Middle frontal gyrus (tissue), 1 donor: ENCODE measurements around the gene LTK.
"Not testable (repeated sequence)": the region's sequence is repeated elsewhere in the genome, so short reads cannot be mapped to it uniquely, and the experiment has no call there.

Experiments
- DNase-seq: peaks from one replicate; pipeline ENCODE4 v3.0.0-alpha.2; 2015; ENCODE audit warnings: low spot score; ENCODE audit errors: extremely low spot score

LTK gene

DNA sequence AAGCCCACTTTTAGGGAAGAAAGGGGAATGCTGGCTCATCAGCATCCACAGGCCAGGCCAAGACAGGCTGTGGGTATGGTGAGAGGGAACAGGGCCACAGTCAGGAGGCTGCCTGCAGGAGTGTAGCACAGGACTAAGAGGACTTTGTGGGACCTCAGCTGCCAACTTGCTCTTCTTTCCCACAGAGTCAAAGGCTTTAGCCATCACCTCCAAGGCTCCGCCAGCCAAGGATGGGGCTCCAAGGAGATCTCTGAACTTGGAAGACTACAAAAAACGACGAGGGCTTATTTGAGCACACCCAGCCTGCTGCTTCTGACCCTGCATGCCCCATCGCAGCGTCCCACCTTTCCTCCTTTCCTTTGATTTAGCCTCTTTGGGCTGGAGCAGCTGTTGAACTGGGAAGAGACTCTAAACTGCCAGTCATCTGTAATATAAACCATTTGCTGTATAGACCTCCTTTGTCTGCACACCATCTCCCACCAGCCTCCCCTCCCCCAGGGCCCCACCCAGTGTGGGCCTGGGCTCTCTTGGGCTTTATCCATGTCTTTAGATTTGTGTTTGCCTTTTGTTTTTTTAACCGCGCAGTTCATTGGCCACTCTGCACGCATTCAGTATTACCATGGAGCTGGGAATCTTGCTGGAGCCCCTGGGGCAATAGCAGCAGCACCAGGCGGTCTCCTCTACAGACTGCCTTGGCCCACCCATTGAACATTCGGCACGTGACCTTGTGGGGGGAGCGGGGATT lies 33.1 kb downstream of the LTK start:
- DNase-seq: no peak

GRCh38 chr15:41476416-41477048 lies 37.1 kb downstream of the LTK start:
- DNase-seq: no peak

GRCh38 chr15:41474941-41475340 lies 38.7 kb downstream of the LTK start:
- DNase-seq: no peak

- DNase-seq: no peak
Measured at GRCh38 chr15:41474436-41474835, 39.2 kb downstream of the LTK start.

GRCh38 chr15:41473418-41473817 lies 40.2 kb downstream of the LTK start:
- no peak for DNase-seq

DNA sequence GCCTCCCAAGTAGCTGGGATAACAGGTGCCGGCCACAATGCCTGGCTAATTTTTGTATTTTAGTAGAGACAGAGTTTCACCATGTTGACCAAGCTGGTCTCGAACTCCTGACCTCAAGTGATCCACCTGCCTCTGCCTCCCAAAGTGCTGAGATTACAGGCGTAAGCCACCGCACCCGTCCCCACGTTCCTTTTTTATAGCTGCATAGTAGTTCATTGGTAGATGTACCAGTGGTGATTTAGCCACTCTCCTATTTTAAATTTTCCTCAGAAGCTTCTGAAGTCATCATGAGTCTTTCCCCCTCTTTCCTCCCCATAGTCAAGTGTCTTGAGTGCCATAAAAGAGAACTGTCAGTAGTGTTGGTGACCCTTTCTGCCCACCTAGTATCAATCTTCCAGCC lies 44.0 kb downstream of the LTK start:
- DNase-seq: not testable (repeated sequence)

DNA sequence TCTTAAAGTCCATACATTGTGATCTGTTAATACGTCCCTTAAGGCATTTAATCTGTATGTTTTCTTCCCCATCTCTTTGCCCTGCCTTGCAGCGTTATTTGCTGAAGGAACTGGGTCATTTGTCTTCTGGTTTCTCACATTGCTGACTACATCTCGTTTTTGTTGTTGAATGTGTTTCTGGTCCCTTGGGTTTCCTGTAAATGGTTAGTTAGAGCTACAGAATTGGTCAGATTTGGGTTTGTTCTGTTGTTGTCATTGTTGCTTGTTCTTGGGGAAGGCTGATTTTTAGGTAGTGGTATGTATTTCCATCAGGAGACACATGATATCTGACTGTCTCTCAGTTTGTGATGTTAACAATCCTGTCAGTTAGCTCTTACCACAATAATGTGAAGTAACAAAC lies 46.9 kb downstream of the LTK start:
- no peak for DNase-seq

GRCh38 chr15:41465822-41466421 lies 47.7 kb downstream of the LTK start:
- no peak for DNase-seq

DNA sequence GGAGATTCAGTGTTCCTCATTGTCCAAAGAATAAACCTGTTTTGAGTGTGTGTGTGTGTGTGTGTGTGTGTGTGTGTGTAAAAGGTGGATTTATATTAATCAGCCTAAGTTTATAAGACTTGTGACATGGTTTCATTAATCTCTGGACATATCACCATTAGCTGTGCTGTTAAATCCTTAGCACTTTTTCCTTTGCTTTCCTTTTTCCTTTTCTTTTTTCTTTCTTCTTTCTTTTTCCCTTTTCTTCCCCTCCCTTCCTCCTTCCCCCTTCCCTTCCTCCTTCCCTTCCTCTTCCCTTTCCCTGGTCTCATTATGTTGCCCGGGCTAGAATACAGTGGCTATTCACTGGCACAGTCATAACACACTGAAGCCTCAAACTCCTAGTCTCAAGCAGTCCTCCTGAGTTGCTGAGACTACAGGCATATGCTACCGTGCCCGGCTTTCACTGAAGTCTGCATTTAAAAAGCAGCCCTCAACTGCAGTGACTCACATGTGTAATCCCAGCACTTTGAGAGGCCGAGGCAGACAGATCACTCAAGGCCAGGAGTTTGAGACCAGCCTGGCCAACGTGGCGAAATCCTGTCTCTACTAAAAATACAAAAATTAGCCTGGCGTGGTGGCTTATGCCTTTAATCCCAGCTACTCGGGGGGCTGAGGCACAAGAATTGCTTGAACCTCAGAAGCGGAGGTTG lies 48.6 kb downstream of the LTK start:
- DNase-seq: no peak

DNA sequence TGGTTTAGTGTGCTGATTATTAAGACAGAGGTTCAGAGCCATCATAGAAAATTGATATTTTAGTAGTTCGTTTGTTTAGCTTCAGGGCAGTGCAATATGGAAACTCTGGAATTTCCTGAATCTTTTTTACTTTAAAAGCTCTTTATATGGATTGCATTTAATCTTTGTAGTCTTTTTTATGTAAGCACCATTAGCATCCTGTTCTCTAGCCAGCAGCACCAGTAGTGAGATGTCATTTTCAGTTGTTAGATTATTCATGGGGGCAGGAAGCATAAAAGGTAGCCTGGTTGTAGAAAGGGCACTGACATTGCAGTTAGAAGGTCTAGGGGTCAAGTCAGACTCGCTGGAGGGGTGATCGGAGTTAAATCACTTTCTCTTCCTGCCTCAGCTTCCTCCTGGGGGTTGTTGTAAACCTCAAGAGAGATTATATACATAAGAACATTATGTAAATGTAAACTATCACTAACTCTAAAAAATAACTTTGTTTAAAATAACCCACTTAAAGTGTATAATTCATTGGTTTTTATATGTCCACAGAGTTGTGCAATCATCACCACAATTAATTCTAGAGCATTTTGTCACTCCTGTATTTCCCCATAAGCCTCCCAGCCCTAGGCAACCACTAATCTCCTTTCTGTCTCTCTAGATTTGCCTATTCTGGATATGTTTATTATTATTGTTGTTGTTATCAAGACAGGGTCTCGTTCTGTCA lies 51.4 kb downstream of the LTK start:
- DNase-seq: no peak
